Daoy (cell line): ENCODE data around the gene PAPPA2. TPM values are rescaled to one million over a fixed set of nuclear protein-coding genes. Genes with fewer than 3 reads are reported as not detected.

Experiments used
- DNase-seq: peaks from one replicate; pipeline ENCODE4 v3.0.0-alpha.2; 2015; ENCODE audit warnings: low read depth
- total RNA-seq: library from RNA; depleted of rRNA; stranded (reverse); fragments of >200 nt; shearing (Covaris generic); gene quantifications from 2 replicates; pipeline ENCODE4 v1.2.3, GENCODE V29; 2014

Gene PAPPA2
- total RNA-seq, 1 experiment from 2014 or later: not detected

DNA sequence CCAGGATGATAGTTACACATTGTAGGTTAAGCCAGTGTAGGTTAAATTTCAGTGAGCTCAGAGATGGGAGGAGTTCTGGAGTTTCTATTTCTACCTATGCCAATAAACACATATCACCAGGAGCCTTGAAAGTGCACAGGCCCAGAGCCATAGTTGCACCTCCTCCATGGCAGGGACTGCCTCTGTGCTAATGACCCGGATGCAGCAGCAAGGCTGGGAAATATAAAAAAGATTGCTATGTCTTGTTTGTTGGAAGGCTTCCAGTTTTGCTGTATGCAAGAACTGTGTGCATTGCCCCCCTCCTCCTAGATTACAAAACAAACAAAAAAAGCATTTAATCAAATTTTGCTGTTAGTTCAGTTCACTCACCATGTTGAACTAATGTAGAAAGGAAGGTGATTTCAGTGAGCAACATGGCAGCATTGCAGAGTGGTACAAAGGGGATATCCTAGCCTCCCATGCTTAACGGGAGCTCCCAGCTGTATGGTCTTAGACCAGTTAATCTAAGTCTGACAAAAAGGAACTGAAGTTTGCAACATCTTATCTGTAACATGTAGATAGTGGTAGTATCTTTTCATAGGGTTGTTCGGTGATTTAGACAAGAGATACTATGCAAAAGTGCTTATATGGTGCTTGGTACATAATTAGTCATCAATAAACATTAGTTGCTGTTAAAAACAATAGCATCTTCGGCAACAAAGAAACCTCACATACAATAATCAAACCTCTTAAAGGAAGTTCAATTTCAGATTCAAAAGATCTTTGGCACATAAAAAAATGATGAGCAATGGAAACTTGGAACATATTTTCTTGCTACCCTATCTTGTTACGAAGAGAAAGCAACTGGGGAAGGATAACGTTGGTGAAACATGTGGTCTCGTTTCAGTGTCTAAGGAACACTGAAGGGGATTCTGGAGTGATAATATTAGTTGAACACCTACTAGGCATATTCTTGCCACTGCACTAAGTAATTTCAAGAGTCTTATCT, 392.1 kb downstream of the PAPPA2 start:
- DNase-seq: no peak

DNA sequence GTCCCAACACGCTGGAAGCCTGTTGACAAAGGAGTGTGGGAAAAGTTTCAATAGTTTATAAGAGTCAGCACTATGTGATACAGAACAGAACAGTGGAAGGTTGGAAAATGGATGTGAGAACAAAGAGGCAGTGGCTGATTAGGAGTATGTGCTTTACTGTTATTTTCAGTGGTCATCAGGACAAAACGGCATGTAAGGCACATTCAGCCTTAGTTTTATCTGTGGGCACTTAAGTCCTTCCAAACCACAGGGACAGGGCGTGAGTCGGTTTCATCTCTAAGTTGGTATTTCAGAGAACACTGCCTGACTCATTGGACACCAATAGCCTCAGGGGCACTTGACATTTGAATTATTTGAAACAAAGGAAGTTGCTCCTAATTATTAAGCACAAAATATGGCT, 394.7 kb downstream of the PAPPA2 start:
- DNase-seq: no peak

DNA sequence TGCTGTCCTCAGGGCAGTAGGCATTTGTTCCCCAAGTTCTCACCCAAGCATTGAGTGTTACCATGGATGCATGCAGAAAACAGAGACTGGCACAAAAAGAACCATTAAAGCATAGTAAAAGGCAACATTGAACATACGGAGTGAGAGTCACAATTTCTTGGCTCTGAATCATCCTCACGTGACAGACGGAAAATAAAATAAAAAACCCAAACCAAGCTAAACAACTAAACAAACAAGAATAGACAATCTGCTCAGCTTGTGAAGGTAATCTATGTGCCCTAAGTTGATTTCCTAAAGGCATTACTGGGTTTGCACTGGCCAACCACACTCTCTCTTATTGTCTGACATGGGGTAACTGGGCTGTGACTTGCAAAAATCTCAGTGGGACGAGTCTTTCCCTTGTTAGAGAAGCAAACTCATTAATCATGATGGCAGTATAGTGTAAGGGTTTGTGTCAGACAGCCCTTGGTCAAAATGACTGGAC, 395.5 kb downstream of the PAPPA2 start:
- DNase-seq: no peak

DNA sequence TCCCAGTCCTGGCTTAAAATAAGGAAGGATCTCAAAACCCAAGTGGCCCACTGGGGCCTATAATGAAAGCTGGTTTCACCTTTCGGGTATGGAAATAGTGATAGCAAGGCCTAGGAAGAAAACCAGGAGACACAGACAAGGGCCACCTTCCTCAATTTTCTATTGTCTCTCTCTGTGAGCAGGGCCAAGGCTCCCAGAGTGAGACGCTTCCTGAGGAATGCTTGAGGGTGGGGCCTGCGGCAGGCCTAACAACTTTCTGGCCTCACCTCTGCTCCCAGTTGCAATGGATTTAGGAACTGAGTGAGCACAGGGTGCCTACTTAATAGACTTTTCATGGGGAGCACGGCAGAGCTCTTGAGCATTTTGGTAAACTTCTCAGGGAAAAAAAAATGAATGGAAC, 400.6 kb downstream of the PAPPA2 start:
- no peak for DNase-seq

DNA sequence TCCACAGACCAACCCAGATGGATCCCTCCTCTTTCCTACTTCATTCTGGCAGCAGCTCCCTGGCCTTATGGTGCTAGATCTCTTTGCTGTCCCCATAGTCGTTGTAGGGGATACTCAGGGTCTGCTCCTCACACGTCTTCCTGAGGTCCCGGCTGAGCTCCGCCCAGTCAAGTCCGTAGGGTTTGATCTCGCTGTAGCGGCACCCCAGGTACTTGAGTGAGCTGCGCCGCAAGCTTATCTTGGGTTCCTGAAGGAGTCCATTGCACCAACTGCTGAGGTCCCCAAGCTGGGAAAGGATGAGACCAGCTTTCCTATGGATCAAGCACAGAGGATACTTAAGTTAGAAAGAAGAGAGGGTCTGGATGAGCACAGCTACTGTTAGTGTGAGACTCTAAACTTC, 401.2 kb downstream of the PAPPA2 start:
- DNase-seq: no peak

DNA sequence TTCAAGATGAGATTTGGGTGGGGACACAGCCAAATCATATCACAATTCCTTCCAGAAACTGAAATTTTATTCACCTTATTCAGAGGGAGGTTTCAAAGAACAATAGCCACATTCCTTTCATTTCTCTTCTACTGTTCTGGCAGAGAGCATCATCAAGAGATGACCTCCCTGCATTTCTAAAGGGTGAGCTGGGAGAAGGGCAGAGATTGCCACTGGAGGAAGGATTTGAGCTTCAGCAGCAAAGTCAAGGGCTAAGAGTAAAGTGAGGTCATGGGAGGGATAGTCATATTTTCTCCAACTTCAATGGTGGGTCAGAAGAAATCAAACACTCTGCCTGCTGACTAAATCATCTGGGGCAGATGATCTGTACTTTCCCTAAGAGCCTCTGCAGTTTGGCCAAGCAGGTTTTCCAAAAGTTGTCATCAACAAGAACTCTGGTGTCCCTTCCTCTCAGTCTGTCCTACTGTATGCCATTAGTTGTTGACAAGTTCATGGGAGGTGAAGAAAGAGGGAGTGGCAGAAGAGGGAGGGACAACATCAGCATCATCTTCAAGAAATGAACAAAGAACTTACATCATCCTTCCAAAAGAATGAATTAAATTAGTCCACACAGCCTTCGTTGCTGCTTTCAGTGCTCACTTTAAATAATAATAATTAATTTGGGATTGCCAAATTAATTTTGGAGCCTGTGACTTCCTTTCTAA, 403.2 kb downstream of the PAPPA2 start:
- no peak for DNase-seq

DNA sequence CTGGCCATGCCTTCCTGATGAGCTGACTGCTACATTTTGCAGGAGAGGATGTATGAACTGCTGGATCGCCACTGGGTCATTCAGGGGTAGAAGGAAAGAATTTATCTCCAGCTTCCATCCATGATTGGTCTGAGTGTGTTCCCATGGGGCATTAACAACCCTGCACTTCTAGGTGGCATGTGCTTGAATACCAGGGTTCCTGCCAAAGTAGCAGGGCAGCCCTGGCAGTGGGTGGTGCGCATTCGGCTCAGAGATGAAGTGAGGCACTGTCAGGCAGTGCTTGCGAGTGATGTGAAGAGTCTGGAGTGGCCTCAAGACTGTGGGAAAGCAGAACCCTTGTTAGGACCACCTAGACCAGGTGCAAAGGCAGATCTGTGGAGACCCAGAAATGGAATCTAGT, 406.6 kb downstream of the PAPPA2 start:
- no peak for DNase-seq

DNA sequence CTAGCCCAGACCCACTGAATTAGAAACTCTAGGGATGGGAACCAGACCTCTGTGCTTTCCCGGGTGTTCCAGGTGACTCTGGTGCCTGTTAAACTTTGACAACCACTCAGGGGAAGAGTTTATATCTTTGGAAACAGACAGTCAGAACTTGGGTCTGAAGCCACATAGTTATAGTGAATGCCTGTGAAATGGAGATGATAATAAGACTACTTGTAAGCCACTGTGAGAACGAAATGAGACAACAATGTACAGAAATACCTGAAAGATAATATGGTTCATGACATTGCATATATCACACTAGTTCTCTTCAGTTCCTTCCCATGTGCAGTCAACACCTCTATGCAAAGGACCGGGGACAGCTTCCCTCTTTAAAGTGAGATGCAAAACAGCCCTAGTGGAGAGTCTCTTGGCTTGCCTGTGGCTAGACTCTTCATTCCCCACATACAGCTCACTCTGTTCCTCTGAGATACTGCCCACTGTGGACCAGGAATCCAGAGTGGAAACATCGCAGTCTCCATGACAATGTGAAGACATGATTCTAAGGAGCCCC, 414.1 kb downstream of the PAPPA2 start:
- no peak for DNase-seq

DNA sequence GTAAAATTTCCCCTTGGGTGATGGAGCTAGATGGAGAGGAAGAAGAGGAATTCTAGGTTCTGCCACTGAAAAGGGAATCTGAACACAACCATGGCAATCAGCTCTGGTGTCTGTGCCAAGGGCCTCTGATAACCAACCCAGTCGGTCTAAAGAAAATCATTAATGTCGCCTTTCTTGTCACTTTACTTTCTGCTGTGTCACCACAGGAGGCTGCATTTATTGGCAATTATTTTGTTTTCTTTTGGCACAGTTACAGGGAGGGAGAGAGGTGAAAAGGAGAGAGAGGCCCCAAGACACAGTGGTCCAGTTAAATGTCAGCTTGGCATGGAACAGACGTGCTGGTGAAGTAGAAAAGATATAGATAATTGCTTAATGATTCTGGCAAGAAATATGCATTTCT, 414.6 kb downstream of the PAPPA2 start:
- no peak for DNase-seq

DNA sequence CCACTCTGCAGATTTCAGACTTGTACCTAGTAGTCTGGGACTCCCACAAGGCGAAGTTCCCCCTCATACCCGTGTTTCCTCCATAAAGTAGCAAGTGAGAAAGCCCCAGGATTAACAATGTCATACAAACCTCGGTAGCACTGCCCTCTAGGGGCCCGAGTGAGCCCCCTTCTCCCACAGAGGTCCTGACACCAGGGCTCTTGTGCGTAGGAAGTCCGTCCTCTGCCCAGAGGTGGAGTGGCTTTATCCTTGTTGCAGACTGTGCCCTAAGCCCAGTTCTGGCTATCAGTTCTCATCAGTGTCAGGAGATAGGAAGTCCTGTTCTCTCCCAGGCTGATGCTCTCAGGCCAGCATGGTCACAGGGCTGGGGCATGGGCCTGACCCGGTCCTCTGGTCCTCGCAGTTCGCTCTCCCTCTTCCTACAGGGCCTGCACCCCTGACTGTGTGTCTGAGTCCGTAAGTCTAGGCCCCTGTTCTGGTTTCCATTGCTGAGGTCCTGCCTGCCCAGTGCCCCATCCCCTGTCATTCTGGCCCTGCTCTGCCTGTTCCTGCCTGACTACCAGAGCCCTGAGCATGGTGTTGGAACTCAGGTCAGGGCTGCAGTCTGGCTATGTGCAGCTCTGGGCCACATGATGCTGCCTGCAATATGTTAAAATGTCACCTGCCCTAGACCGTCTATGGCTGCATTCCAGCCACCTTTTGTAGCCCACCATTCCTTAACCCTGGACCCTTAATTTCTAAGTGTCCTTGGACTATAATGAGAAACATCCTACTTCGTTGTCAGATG, 416.0 kb downstream of the PAPPA2 start:
- no peak for DNase-seq

DNA sequence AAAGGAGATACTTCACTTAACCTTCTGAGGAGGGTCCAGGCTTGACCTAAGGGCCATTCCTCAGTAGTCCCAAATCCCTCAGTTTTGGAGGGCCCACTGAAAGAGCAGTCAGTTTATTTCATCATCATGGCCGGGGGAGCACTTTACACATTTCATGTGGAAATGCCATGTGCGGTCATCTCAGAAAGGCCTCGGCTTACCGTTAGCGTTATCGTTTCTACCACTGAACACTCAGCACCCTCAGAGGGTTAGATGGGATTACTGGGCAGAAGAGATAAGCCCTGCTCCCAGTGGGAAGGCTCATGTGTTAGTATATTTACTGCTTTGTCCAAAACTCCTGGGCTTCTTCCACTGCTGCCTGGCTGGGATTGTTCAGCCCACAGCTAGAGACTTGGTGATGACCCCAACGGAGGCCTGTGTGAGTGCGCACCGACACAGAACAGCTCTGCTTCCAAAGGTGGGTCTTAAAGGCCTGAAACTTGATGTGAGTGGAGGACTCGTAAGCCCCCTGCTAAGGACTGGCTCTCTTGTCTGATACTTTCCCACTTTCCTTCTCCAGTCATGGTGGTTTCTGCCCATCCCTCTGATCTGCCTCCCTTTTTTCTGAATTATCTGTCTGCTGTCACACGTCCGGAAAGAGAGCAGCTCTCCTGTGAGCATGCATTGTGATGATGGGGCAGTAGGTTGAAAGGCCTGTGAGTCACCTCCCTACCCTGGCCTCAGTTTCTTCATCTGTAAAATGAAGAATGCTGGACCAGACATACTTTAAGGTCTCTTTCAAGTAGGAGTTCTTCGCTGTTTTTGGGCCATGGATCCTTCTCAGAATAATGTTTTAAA, 417.0 kb downstream of the PAPPA2 start:
- no peak for DNase-seq

DNA sequence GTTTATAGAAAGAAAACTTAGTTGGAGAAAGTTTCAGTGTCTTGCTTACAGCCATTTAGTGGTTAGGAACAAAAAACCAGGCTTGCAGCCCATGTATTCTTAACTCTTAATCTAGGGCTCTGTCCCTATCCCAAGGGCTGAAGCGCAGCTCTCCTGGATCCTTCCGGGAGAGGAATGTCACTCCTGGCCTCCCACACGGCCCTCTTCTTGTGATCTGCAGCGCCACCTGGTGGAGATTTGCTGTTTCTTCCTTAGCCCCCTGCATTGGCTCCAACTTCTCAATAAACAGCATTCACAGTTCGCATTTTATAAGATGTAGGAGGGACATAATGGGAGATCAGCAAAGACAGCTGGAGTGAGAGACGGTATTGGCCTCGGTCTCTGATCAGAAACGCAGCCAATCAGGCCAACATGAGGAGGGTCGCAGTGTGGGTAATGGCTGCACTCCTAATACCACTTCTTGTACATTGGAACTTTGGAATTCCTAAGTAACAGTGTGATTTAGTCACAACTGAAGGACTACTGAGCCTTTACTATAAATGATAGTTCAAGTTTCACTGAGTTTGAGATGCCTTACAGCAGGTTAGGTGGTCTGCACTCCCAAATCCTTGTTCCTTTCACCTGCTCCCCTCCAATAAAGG, 418.1 kb downstream of the PAPPA2 start:
- DNase-seq: peak; percentile 69

DNA sequence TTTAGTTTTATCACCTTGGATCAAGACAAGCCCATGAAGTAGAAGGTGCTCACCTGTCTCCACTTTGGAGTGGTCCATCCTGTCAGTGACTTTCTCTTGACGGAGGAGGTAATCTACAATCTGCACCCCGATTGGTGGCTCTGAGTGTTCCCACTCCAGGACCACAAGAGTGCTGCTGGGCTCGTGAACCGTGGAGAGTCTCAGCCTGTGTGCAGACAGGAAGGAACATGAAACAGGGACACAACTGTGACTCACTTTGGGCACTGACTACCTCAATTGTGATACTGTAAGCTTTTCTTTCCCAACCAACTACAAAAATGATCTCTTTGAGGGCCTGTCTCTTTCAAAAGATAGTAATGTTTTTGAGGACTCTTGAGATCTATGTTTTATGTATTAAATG, 421.3 kb downstream of the PAPPA2 start:
- DNase-seq: no peak

DNA sequence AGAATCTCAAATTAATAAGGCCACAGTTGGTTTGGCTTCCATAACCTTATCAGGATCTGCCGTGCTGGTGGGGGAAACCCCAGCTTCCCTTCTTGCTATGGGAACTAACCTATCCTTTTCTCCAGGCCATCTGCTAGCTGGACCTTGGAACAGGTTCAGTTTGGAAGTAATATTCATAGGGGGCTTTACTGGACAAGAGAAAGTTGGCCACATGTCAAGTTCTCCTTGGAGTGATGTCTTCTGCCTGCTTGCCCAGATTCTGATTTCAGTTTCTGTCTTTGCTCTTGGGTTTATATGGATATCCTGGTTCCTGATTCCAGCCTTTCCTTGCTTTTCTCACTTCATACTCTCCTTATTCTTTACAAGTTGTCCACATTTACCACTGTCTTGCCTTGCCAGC, 421.9 kb downstream of the PAPPA2 start:
- no peak for DNase-seq

DNA sequence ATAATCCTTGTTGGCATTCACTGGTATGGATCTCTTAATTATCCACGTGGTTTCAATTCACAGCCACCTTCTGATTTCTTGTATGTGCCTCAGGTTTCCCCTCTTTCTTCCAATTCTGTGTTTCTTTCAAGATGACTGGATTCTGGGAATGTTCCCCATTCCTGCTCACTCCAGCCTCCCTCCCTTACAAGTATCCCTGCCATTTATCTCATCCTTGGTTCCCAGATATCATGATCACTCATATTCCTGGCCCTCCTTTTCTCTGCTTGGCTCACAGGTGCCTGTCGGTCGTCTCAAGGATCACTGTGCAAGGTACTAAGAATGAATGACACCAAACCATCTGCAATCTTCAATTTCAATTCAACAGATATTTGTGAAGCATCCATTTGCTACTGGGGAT, 422.4 kb downstream of the PAPPA2 start:
- no peak for DNase-seq

DNA sequence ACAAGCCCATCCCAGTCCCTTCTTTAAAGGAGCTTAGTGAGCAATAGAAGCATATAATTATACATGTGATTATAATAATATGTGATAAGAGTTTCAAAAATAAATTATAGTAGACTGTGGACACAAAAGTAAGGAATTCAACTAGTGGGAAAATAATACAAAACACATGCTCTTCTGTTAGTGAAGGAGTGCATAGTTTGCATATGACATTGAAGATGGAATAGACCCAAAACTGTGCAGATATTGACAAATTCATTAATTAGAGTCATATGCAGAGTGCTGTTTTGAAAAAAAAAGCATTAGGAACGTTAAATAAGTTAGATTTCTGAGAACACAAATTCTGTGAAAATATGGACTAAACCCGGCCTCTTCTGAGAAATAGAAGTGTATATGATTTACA, 422.8 kb downstream of the PAPPA2 start:
- DNase-seq: no peak

DNA sequence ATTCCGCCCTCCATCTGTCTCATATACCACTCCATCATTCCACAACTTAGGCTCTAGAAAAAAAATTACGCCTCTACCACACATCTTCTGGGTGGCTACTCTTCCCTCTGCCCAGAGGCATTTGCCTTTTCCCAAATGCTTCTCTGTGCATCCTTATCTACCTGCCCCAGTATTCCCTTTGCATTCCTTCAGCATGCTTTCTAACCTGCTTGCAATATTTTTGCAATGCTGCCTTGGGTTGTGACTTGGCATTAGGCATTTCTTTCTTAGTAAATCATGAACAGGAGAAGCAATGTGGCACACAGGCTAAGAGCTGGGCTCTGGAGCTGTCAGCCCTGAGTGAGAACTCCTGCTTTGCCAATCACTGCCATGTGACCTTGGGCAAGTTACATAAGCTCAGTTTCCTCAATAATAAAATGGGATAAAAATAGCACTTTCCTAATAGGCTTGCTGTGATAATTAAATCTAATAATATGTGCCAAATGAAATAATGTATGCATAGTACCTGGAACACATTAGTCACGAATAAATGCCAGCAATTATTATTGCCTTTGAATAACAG, 425.6 kb downstream of the PAPPA2 start:
- DNase-seq: no peak

DNA sequence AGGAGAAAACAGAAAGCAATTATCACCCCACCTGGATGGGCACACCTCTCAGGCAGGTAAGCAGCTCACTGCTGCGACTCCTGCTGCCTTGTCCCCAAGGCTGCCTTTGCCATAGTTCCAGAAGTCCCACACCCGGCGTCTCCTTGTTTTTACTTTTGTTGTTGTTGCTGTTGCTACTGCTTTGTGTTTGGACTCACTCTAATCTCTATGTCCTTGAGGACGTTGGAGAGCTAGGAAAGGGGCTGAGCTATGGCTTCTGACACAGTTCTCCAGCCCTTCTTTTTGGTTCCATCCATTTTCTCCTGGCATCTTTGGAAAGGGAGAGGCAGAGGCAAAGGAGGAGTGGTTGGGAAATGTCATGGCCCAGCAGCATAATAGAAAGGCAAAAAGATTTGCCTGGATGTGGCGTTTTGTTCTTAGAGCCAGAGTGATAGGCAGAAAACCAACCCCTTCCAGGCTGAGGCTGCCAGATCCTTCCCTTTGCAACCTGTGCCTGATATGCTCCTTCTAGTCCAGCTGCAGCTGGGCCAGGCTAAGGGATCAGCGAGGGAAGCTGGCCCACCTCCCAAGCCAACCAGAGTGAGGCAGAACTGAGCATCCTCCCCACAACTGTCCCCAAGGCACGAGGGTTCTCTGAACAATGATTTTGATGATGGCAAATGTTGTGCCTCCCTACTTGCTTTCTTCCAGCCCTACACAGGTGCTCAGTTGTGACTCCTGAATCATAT, 430.8 kb downstream of the PAPPA2 start:
- DNase-seq: no peak

DNA sequence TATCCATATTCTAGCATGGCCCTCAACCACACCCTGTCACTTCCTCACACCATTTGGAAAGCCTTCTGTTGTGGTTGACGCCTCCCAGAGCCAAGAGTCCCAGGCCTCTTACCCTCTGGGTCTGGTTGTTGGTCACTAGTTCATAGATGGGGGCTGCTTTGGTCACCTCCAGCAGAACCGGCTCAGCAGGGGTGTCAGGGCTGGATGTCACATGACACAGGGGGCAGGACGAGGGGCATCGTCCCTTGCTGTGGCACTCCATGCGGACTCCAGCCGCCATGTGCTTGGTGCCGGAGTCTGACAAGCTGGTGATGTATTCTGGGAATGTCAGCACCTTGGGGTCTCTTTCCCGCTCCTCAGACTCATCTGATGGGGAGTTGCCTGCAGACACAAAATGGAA, 431.5 kb downstream of the PAPPA2 start:
- no peak for DNase-seq
